ENCODE data around the gene TTC39C.

GRCh38 chr18:23992941-23993280 lies 21.6 kb upstream of the TTC39C start:
- TF ChIP-seq POLR2A (IDR thresholded peaks at IDR 0.05) (no peak), CTCF (IDR thresholded peaks at IDR 0.05) (no peak), EP300 (IDR thresholded peaks at IDR 0.05) (no peak)
